Liver (tissue), 9 donors: ENCODE data around the gene TMEM98. TPM values are rescaled to one million over a fixed set of nuclear protein-coding genes. Genes with fewer than 3 reads are reported as not detected.
"Not testable (repeated sequence)": the region's sequence is repeated elsewhere in the genome, so short reads cannot be mapped to it uniquely, and the experiment has no call there.

Experiments
- DNase-seq: peaks from one replicate; pipeline ENCODE4 v3.0.0-alpha.2; 2017; ENCODE audit warnings: low spot score
- H3K27ac ChIP-seq, 2 donors: one replicate each; pipeline ENCODE4 v1.7.0; 2013; ENCODE audit warnings: inconsistent platforms in 2 of 2, low read length in 2 of 2, control low read depth in 1 of 2, low read depth in 1 of 2, mild to moderate bottlenecking in 1 of 2
- H3K27me3 ChIP-seq, 4 donors: one replicate each; pipeline versions ENCODE4 v1.6.1 to v1.7.0; 2013; ENCODE audit warnings: low read length in 3 of 4, inconsistent platforms in 1 of 4, mild to moderate bottlenecking in 1 of 4, moderate library complexity in 1 of 4; ENCODE audit not compliant: control insufficient read depth in 4 of 4, insufficient read depth in 4 of 4
- H3K36me3 ChIP-seq, 4 donors: one replicate each; pipeline versions ENCODE4 v1.6.1 to v1.7.0; 2013; ENCODE audit warnings: low read length in 3 of 4, mild to moderate bottlenecking in 3 of 4, low read depth in 1 of 4, moderate library complexity in 1 of 4; ENCODE audit not compliant: control insufficient read depth in 4 of 4, insufficient read depth in 3 of 4
- H3K4me1 ChIP-seq, 4 donors: one replicate each; pipeline versions ENCODE4 v1.6.1 to v1.7.0; 2013; ENCODE audit warnings: low read length in 3 of 4, mild to moderate bottlenecking in 3 of 4, moderate library complexity in 1 of 4; ENCODE audit not compliant: control insufficient read depth in 4 of 4, insufficient read depth in 4 of 4
- H3K4me3 ChIP-seq, 3 donors: one replicate each; pipeline versions ENCODE4 v1.6.1 to v1.7.0; 2013; ENCODE audit warnings: low read length in 3 of 3, control low read depth in 1 of 3, low read depth in 1 of 3, mild to moderate bottlenecking in 1 of 3
- H3K9ac ChIP-seq, 2 donors: one replicate each; pipeline ENCODE4 v1.7.0; 2013; ENCODE audit warnings: low read length in 2 of 2, mild to moderate bottlenecking in 2 of 2, moderate library complexity in 2 of 2, control low read depth in 1 of 2, low read depth in 1 of 2
- H3K9me3 ChIP-seq, 4 donors: one replicate each; pipeline versions ENCODE4 v1.6.1 to v1.7.0; 2013; ENCODE audit warnings: low read length in 3 of 4; ENCODE audit not compliant: control insufficient read depth in 4 of 4
- EGR1 ChIP-seq, 2 donors: IDR thresholded peaks; 2 replicates each; pipeline ENCODE4 v1.6.1; 2016 to 2018; ENCODE audit warnings: antibody characterized with exemption in 2 of 2, low read depth in 2 of 2
- FOXA1 ChIP-seq: IDR thresholded peaks from 2 replicates; pipeline ENCODE4 v1.6.1; 2016; ENCODE audit warnings: antibody characterized with exemption
- GABPA ChIP-seq, 2 donors: IDR thresholded peaks in 1 of 2; conservative IDR thresholded peaks in 1 of 2; 2 replicates each; pipeline ENCODE4 v1.6.1; 2016; ENCODE audit warnings: antibody characterized with exemption in 2 of 2, mild to moderate bottlenecking in 1 of 2, moderate library complexity in 1 of 2
- HNF4G ChIP-seq: IDR thresholded peaks from 2 replicates; pipeline ENCODE4 v1.6.1; 2016; ENCODE audit warnings: antibody characterized with exemption
- JUND ChIP-seq, 2 donors: IDR thresholded peaks; 2 replicates each; pipeline ENCODE4 v1.6.1; 2016; ENCODE audit warnings: antibody characterized with exemption in 2 of 2
- NR2F2 ChIP-seq: IDR thresholded peaks from 2 replicates; pipeline ENCODE4 v1.6.1; 2016; ENCODE audit warnings: antibody characterized with exemption
- RAD21 ChIP-seq, 2 donors: IDR thresholded peaks; 2 replicates each; pipeline ENCODE4 v1.6.1; 2016; ENCODE audit warnings: antibody characterized with exemption in 2 of 2, mild to moderate bottlenecking in 2 of 2
- REST ChIP-seq: IDR thresholded peaks from 2 replicates; pipeline ENCODE4 v1.6.1; 2016; ENCODE audit warnings: antibody characterized with exemption, mild to moderate bottlenecking
- RXRA ChIP-seq, 2 donors: IDR thresholded peaks; 2 replicates each; pipeline ENCODE4 v1.6.1; 2017 to 2018; ENCODE audit warnings: antibody characterized with exemption in 2 of 2, mild to moderate bottlenecking in 1 of 2
- SP1 ChIP-seq: IDR thresholded peaks from 2 replicates; pipeline ENCODE4 v1.6.1; 2018; ENCODE audit warnings: antibody characterized with exemption, mild to moderate bottlenecking
- TAF1 ChIP-seq: conservative IDR thresholded peaks from 2 replicates; pipeline ENCODE4 v1.6.1; 2016; ENCODE audit warnings: antibody characterized with exemption, mild to moderate bottlenecking
- WGBS: extraction: QIAGEN DNeasy Blood & Tissue Kit; methylation state at CpG from one replicate; pipeline ENCODE4 v1.1.7; 2013; 5-methylcytosine and 5-hydroxymethylcytosine counted together
- polyA plus RNA-seq, 2 donors: library from polyadenylated mRNA; stranded (reverse) in 1 of 2; unstranded in 1 of 2; fragments of 200-250 nt in 1 of 2; fragments of >200 nt in 1 of 2; fragmentation: Nextera tagmentation in 1 of 2; extraction: Ambion mirVana in 1 of 2; gene quantifications; one replicate each; pipeline versions ENCODE4 v1.2.1 to v1.2.3, GENCODE V29; 2013 to 2015
- total RNA-seq, 2 donors: library from RNA; depleted of rRNA; stranded (reverse); fragments of >200 nt; gene quantifications; one replicate each; pipeline ENCODE4 v1.2.3, GENCODE V29; 2014
- TF ChIP-seq, protein P1 (sequence below): IDR thresholded peaks from 2 replicates; pipeline ENCODE4 v1.6.1; 2016; ENCODE audit warnings: antibody characterized with exemption
- TF ChIP-seq, protein P2 (sequence below): IDR thresholded peaks from 2 replicates; pipeline ENCODE4 v1.6.1; 2016; ENCODE audit warnings: antibody characterized with exemption
- TF ChIP-seq, protein P3 (sequence below): IDR thresholded peaks from 2 replicates; pipeline ENCODE4 v1.6.1; 2016; ENCODE audit warnings: antibody characterized with exemption
- donor health status: healthy.
- donor health status: healthy.
- donor health status: healthy.
- donor health status: healthy.
- donor health status: healthy.

Gene TMEM98
- total and polyA plus RNA-seq, 4 donors = 7.0 to 17.5 (median 10.7) TPM

- H3K9me3 ChIP-seq = peaks cover 0 to 3% (median under 1%) of the 10 kb centered on the region in 4 donors
- WGBS = 67% methylated on average over 4 of the region's 4 CpGs
- H3K9ac ChIP-seq = no peak overlapping the region
- no peak overlapping the region for H3K27ac ChIP-seq
- H3K4me1 ChIP-seq = no peaks in the 10 kb centered on the region
- DNase-seq = no peak
- TF ChIP-seq RXRA (IDR thresholded peaks at IDR 0.05) (no peak), NR2F2 (no peak), EGR1 (IDR thresholded peaks at IDR 0.05; ENCODE audit: low read depth in 2 of 2) (no peak), JUND (IDR thresholded peaks at IDR 0.05) (no peak), GABPA (IDR thresholded peaks at IDR 0.05 in 1 of 2, conservative IDR thresholded peaks at IDR 0.05 in 1 of 2) (no peak), RAD21 (IDR thresholded peaks at IDR 0.05) (no peak), SP1 (no peak), TAF1 (no peak), HNF4G (no peak), FOXA1 (no peak), REST (no peak)
- TF ChIP-seq, protein P1, sequence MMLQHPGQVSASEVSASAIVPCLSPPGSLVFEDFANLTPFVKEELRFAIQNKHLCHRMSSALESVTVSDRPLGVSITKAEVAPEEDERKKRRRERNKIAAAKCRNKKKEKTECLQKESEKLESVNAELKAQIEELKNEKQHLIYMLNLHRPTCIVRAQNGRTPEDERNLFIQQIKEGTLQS = no peak
- TF ChIP-seq, protein P2, sequence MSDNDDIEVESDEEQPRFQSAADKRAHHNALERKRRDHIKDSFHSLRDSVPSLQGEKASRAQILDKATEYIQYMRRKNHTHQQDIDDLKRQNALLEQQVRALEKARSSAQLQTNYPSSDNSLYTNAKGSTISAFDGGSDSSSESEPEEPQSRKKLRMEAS = no peak
- TF ChIP-seq, protein P3, sequence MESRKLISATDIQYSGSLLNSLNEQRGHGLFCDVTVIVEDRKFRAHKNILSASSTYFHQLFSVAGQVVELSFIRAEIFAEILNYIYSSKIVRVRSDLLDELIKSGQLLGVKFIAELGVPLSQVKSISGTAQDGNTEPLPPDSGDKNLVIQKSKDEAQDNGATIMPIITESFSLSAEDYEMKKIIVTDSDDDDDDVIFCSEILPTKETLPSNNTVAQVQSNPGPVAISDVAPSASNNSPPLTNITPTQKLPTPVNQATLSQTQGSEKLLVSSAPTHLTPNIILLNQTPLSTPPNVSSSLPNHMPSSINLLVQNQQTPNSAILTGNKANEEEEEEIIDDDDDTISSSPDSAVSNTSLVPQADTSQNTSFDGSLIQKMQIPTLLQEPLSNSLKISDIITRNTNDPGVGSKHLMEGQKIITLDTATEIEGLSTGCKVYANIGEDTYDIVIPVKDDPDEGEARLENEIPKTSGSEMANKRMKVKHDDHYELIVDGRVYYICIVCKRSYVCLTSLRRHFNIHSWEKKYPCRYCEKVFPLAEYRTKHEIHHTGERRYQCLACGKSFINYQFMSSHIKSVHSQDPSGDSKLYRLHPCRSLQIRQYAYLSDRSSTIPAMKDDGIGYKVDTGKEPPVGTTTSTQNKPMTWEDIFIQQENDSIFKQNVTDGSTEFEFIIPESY = no peak
- H3K27me3 ChIP-seq = no peaks in the 10 kb centered on the region
- no peaks in the 10 kb centered on the region for H3K36me3 ChIP-seq
- H3K4me3 ChIP-seq = no peak overlapping the region
These were observed 57.2 kb downstream of the TMEM98 start for GRCh38 chr17:32985050-32985756.

DNA sequence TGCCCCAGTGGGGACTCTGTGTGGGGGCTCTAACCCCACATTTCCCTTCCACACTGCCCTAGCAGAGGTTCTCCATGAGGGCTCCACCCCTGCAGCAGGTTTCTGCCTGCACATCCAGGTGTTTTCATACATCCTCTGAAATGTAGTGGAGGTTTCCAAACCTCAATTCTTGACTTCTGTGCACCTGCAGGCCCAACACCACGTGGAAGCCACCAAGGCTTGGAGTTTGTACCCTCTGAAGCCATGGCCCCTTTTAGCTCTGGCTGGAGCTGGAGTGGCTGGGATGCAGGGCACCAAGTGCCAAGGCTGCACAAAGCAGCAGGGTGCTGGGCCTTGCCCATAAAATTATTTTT is 59.5 kb downstream of the TMEM98 start:
- not testable (repeated sequence) for DNase-seq, H3K4me1 ChIP-seq, H3K36me3 ChIP-seq, H3K27ac ChIP-seq, H3K4me3 ChIP-seq, H3K9ac ChIP-seq, H3K27me3 ChIP-seq, H3K9me3 ChIP-seq
- WGBS = 33% methylated on average over 1 of the region's 1 CpG

DNA sequence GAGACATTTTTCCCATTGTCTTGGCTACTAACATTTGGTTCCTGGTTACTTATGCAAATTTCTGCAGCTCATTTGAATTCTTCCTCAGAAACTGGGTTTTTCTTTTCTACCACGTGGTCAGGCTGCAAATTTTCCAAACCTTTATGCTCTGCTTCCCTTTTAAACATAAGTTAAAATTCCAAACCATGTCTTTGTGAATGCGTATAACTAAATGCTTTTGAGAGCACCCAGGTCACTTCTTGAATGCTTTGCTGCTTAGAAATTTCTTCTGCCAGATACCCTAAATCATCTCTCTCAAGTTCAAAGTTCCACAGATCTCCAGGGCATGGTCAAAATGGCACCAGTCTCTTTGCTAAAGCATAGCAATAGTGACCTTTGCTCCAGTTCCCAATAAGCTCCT is 59.9 kb downstream of the TMEM98 start:
- WGBS = 61% methylated on average over 2 of the region's 2 CpGs
- not testable (repeated sequence) for H3K27me3 ChIP-seq

More for the DNA sequence above, 59.9 kb downstream of the TMEM98 start:
- H3K36me3 ChIP-seq, DNase-seq, H3K4me1 ChIP-seq, H3K4me3 ChIP-seq, H3K9ac ChIP-seq, H3K9me3 ChIP-seq, H3K27ac ChIP-seq: not testable (repeated sequence)
